HL-60 (cell line): ENCODE results near the gene ATP10A.

Experiments
- GABPA ChIP-seq: IDR thresholded peaks from 2 replicates; pipeline ENCODE4 v1.6.1; 2012; ENCODE audit warnings: low read depth
- POLR2AphosphoS5 ChIP-seq: IDR thresholded peaks from 2 replicates; pipeline ENCODE4 v1.6.1; 2012; ENCODE audit warnings: low read depth
- SPI1 ChIP-seq: IDR thresholded peaks from 2 replicates; pipeline ENCODE4 v1.6.1; 2012; ENCODE audit warnings: low read depth, mild to moderate bottlenecking, borderline replicate concordance
- TF ChIP-seq, protein P1 (sequence below): IDR thresholded peaks from one replicate; pipeline ENCODE4 v1.5.1; 2011; ENCODE audit warnings: low read length, control low read depth, inconsistent platforms; ENCODE audit not compliant: insufficient read depth
- TF ChIP-seq, protein P2 (sequence below): IDR thresholded peaks from 2 replicates; pipeline ENCODE4 v1.6.1; 2012; ENCODE audit warnings: low read depth; ENCODE audit not compliant: insufficient replicate concordance

DNA sequence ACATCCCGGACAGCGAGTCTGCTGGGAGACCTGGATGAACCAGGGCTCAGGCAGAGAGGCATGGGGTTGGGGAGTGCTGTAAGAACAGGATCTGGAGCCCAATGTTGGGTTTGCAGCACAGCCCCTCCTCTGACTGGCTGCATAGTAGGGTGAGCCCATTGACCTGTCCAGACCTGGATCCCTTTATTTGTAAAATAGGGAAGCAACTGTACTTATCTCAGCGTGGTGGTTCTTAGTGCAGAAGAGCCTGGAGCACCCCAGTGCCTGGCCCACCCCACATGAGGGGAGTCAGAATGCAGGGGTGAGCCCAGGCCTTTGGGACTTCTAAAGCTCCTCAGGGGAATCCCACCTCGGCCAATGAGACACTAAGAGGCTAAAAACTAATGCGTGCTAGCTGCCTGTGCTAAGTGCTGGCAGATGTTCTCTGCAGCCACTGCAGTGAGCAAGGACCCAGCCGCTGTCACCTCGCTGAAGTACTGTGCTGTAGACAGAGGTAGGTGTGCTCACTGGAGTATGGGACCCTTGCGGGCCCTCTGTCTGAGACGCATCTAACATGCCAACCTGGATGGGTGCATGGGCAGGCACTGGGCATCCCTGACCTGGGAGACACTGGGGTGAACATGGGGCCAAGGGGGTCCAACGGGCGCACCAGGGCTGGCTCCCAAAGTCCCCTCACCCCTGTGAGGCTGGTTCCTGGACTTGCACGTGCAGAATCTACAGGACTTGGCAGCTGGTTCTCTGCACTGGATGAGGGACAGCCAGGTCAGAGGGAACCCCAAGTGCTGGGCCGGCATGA is 95.6 kb downstream of the ATP10A start:
- TF ChIP-seq POLR2AphosphoS5: no peak
- TF ChIP-seq, protein P1, sequence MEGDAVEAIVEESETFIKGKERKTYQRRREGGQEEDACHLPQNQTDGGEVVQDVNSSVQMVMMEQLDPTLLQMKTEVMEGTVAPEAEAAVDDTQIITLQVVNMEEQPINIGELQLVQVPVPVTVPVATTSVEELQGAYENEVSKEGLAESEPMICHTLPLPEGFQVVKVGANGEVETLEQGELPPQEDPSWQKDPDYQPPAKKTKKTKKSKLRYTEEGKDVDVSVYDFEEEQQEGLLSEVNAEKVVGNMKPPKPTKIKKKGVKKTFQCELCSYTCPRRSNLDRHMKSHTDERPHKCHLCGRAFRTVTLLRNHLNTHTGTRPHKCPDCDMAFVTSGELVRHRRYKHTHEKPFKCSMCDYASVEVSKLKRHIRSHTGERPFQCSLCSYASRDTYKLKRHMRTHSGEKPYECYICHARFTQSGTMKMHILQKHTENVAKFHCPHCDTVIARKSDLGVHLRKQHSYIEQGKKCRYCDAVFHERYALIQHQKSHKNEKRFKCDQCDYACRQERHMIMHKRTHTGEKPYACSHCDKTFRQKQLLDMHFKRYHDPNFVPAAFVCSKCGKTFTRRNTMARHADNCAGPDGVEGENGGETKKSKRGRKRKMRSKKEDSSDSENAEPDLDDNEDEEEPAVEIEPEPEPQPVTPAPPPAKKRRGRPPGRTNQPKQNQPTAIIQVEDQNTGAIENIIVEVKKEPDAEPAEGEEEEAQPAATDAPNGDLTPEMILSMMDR: no peak
- no peak for TF ChIP-seq SPI1
- TF ChIP-seq, protein P2, sequence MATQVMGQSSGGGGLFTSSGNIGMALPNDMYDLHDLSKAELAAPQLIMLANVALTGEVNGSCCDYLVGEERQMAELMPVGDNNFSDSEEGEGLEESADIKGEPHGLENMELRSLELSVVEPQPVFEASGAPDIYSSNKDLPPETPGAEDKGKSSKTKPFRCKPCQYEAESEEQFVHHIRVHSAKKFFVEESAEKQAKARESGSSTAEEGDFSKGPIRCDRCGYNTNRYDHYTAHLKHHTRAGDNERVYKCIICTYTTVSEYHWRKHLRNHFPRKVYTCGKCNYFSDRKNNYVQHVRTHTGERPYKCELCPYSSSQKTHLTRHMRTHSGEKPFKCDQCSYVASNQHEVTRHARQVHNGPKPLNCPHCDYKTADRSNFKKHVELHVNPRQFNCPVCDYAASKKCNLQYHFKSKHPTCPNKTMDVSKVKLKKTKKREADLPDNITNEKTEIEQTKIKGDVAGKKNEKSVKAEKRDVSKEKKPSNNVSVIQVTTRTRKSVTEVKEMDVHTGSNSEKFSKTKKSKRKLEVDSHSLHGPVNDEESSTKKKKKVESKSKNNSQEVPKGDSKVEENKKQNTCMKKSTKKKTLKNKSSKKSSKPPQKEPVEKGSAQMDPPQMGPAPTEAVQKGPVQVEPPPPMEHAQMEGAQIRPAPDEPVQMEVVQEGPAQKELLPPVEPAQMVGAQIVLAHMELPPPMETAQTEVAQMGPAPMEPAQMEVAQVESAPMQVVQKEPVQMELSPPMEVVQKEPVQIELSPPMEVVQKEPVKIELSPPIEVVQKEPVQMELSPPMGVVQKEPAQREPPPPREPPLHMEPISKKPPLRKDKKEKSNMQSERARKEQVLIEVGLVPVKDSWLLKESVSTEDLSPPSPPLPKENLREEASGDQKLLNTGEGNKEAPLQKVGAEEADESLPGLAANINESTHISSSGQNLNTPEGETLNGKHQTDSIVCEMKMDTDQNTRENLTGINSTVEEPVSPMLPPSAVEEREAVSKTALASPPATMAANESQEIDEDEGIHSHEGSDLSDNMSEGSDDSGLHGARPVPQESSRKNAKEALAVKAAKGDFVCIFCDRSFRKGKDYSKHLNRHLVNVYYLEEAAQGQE: no peak
- TF ChIP-seq GABPA: no peak
